Liver (tissue), 9 donors: ENCODE data around the gene PSME2. TPM values are rescaled to one million over a fixed set of nuclear protein-coding genes. Genes with fewer than 3 reads are reported as not detected.

Source experiments
- DNase-seq: peaks from one replicate; pipeline ENCODE4 v3.0.0-alpha.2; 2017; ENCODE audit warnings: low spot score
- H3K27ac ChIP-seq, 2 donors: one replicate each; pipeline ENCODE4 v1.7.0; 2013; ENCODE audit warnings: inconsistent platforms in 2 of 2, low read length in 2 of 2, control low read depth in 1 of 2, low read depth in 1 of 2, mild to moderate bottlenecking in 1 of 2
- H3K27me3 ChIP-seq, 4 donors: one replicate each; pipeline versions ENCODE4 v1.6.1 to v1.7.0; 2013; ENCODE audit warnings: low read length in 3 of 4, inconsistent platforms in 1 of 4, mild to moderate bottlenecking in 1 of 4, moderate library complexity in 1 of 4; ENCODE audit not compliant: control insufficient read depth in 4 of 4, insufficient read depth in 4 of 4
- H3K36me3 ChIP-seq, 4 donors: one replicate each; pipeline versions ENCODE4 v1.6.1 to v1.7.0; 2013; ENCODE audit warnings: low read length in 3 of 4, mild to moderate bottlenecking in 3 of 4, low read depth in 1 of 4, moderate library complexity in 1 of 4; ENCODE audit not compliant: control insufficient read depth in 4 of 4, insufficient read depth in 3 of 4
- H3K4me1 ChIP-seq, 4 donors: one replicate each; pipeline versions ENCODE4 v1.6.1 to v1.7.0; 2013; ENCODE audit warnings: low read length in 3 of 4, mild to moderate bottlenecking in 3 of 4, moderate library complexity in 1 of 4; ENCODE audit not compliant: control insufficient read depth in 4 of 4, insufficient read depth in 4 of 4
- H3K4me3 ChIP-seq, 3 donors: one replicate each; pipeline versions ENCODE4 v1.6.1 to v1.7.0; 2013; ENCODE audit warnings: low read length in 3 of 3, control low read depth in 1 of 3, low read depth in 1 of 3, mild to moderate bottlenecking in 1 of 3
- H3K9ac ChIP-seq, 2 donors: one replicate each; pipeline ENCODE4 v1.7.0; 2013; ENCODE audit warnings: low read length in 2 of 2, mild to moderate bottlenecking in 2 of 2, moderate library complexity in 2 of 2, control low read depth in 1 of 2, low read depth in 1 of 2
- H3K9me3 ChIP-seq, 4 donors: one replicate each; pipeline versions ENCODE4 v1.6.1 to v1.7.0; 2013; ENCODE audit warnings: low read length in 3 of 4; ENCODE audit not compliant: control insufficient read depth in 4 of 4
- EGR1 ChIP-seq, 2 donors: IDR thresholded peaks; 2 replicates each; pipeline ENCODE4 v1.6.1; 2016 to 2018; ENCODE audit warnings: antibody characterized with exemption in 2 of 2, low read depth in 2 of 2
- FOXA1 ChIP-seq: IDR thresholded peaks from 2 replicates; pipeline ENCODE4 v1.6.1; 2016; ENCODE audit warnings: antibody characterized with exemption
- FOXA2 ChIP-seq: IDR thresholded peaks from 2 replicates; pipeline ENCODE4 v1.6.1; 2016; ENCODE audit warnings: antibody characterized with exemption
- GABPA ChIP-seq, 2 donors: IDR thresholded peaks in 1 of 2; conservative IDR thresholded peaks in 1 of 2; 2 replicates each; pipeline ENCODE4 v1.6.1; 2016; ENCODE audit warnings: antibody characterized with exemption in 2 of 2, mild to moderate bottlenecking in 1 of 2, moderate library complexity in 1 of 2
- HNF4A ChIP-seq, 2 donors: conservative IDR thresholded peaks; 2 replicates each; pipeline ENCODE4 v1.6.1; 2016; ENCODE audit warnings: antibody characterized with exemption in 2 of 2, mild to moderate bottlenecking in 2 of 2
- HNF4G ChIP-seq: IDR thresholded peaks from 2 replicates; pipeline ENCODE4 v1.6.1; 2016; ENCODE audit warnings: antibody characterized with exemption
- JUND ChIP-seq, 2 donors: IDR thresholded peaks; 2 replicates each; pipeline ENCODE4 v1.6.1; 2016; ENCODE audit warnings: antibody characterized with exemption in 2 of 2
- MAX ChIP-seq: IDR thresholded peaks from 2 replicates; pipeline ENCODE4 v1.6.1; 2016; ENCODE audit warnings: antibody characterized with exemption
- NR2F2 ChIP-seq: IDR thresholded peaks from 2 replicates; pipeline ENCODE4 v1.6.1; 2016; ENCODE audit warnings: antibody characterized with exemption
- RAD21 ChIP-seq, 2 donors: IDR thresholded peaks; 2 replicates each; pipeline ENCODE4 v1.6.1; 2016; ENCODE audit warnings: antibody characterized with exemption in 2 of 2, mild to moderate bottlenecking in 2 of 2
- REST ChIP-seq: IDR thresholded peaks from 2 replicates; pipeline ENCODE4 v1.6.1; 2016; ENCODE audit warnings: antibody characterized with exemption, mild to moderate bottlenecking
- RXRA ChIP-seq, 2 donors: IDR thresholded peaks; 2 replicates each; pipeline ENCODE4 v1.6.1; 2017 to 2018; ENCODE audit warnings: antibody characterized with exemption in 2 of 2, mild to moderate bottlenecking in 1 of 2
- SP1 ChIP-seq: IDR thresholded peaks from 2 replicates; pipeline ENCODE4 v1.6.1; 2018; ENCODE audit warnings: antibody characterized with exemption, mild to moderate bottlenecking
- TAF1 ChIP-seq: conservative IDR thresholded peaks from 2 replicates; pipeline ENCODE4 v1.6.1; 2016; ENCODE audit warnings: antibody characterized with exemption, mild to moderate bottlenecking
- YY1 ChIP-seq: IDR thresholded peaks from 2 replicates; pipeline ENCODE4 v1.6.1; 2016; ENCODE audit warnings: antibody characterized with exemption, mild to moderate bottlenecking
- WGBS: extraction: QIAGEN DNeasy Blood & Tissue Kit; methylation state at CpG from one replicate; pipeline ENCODE4 v1.1.7; 2013; 5-methylcytosine and 5-hydroxymethylcytosine counted together
- polyA plus RNA-seq, 2 donors: library from polyadenylated mRNA; stranded (reverse) in 1 of 2; unstranded in 1 of 2; fragments of 200-250 nt in 1 of 2; fragments of >200 nt in 1 of 2; fragmentation: Nextera tagmentation in 1 of 2; extraction: Ambion mirVana in 1 of 2; gene quantifications; one replicate each; pipeline versions ENCODE4 v1.2.1 to v1.2.3, GENCODE V29; 2013 to 2015
- total RNA-seq, 2 donors: library from RNA; depleted of rRNA; stranded (reverse); fragments of >200 nt; gene quantifications; one replicate each; pipeline ENCODE4 v1.2.3, GENCODE V29; 2014
- TF ChIP-seq, protein P1 (sequence below): IDR thresholded peaks from 2 replicates; pipeline ENCODE4 v1.6.1; 2016; ENCODE audit warnings: antibody characterized with exemption
- donor health status: healthy.
- donor health status: healthy.
- donor health status: healthy.
- donor health status: healthy.
- donor health status: healthy.

PSME2 gene
- total and polyA plus RNA-seq, 4 donors = 56.9 to 247 (median 92.7) TPM

- Histone ChIP-seq H3K36me3 (peaks cover 6 to 24% (median 18%) of the 10 kb centered on the region in 4 donors), H3K9ac (no peak overlapping the region), H3K4me1 (peaks cover 4 to 49% (median 36%) of the 10 kb centered on the region in 4 donors), H3K4me3 (no peak overlapping the region), H3K9me3 (no peaks in the 10 kb centered on the region), H3K27me3 (no peaks in the 10 kb centered on the region), H3K27ac (no peak overlapping the region)
- TF ChIP-seq RAD21 (IDR thresholded peaks at IDR 0.05) (no peak), YY1 (no peak), FOXA1 (no peak), EGR1 (IDR thresholded peaks at IDR 0.05; ENCODE audit: low read depth in 2 of 2) (no peak), SP1 (no peak), MAX (no peak), GABPA (IDR thresholded peaks at IDR 0.05 in 1 of 2, conservative IDR thresholded peaks at IDR 0.05 in 1 of 2) (no peak), JUND (IDR thresholded peaks at IDR 0.05) (no peak)
- no peak for DNase-seq
- 91% methylated on average over 9 of the region's 9 CpGs for WGBS
Measured at GRCh38 chr14:24139272-24139934, 7.0 kb downstream of the PSME2 start.

- DNase-seq = no peak
- H3K4me1 ChIP-seq = peaks cover 4 to 46% (median 36%) of the 10 kb centered on the region in 4 donors
- H3K9ac ChIP-seq = no peak overlapping the region
- TF ChIP-seq HNF4G (no peak), TAF1 (no peak)
- TF ChIP-seq, protein P1, sequence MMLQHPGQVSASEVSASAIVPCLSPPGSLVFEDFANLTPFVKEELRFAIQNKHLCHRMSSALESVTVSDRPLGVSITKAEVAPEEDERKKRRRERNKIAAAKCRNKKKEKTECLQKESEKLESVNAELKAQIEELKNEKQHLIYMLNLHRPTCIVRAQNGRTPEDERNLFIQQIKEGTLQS = no peak
- WGBS = 87% methylated on average over 13 of the region's 13 CpGs
- H3K9me3 ChIP-seq = no peaks in the 10 kb centered on the region
- no peaks in the 10 kb centered on the region for H3K27me3 ChIP-seq
- H3K36me3 ChIP-seq = peaks cover 2 to 18% (median 15%) of the 10 kb centered on the region in 4 donors
- H3K4me3 ChIP-seq = no peak overlapping the region
- H3K27ac ChIP-seq = no peak overlapping the region
Measured at GRCh38 chr14:24138396-24139271, 7.8 kb downstream of the PSME2 start.

DNA sequence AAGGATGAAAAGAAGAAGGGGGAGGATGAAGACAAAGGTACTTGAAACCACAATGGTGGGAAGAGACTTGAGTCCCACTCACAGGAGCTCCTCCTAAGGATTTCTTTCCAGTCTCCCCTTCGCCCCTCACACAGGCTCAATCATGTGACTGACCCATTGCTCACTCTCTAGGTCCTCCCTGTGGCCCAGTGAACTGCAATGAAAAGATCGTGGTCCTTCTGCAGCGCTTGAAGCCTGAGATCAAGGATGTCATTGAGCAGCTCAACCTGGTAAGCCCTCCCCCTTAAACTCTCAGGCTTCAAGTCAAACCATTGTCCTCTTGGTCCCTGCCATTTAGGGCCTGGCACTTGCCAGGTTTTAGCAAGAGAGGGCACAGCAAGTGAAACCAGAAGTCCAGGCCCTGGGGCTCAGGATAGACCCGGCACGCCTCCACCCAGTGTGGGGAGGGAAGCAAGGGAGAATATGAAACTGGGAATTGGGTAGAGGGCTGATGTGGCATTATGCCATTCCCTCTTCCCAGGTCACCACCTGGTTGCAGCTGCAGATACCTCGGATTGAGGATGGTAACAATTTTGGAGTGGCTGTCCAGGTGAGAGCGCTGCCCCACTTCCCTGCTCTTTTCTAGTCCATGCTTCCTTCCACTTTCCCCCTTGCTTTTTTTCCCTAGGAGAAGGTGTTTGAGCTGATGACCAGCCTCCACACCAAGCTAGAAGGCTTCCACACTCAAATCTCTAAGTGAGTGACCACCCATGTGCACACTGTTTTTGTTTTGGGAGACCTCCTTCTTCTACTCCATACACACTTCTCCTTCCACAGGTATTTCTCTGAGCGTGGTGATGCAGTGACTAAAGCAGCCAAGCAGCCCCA lies 8.6 kb downstream of the PSME2 start:
- DNase-seq = no peak
- no peak for TF ChIP-seq FOXA1
- no peak for TF ChIP-seq JUND (IDR thresholded peaks at IDR 0.05)
- TF ChIP-seq NR2F2 = no peak
- no peak for TF ChIP-seq RAD21 (IDR thresholded peaks at IDR 0.05)
- TF ChIP-seq SP1 = no peak
- no peak for TF ChIP-seq GABPA (IDR thresholded peaks at IDR 0.05 in 1 of 2, conservative IDR thresholded peaks at IDR 0.05 in 1 of 2)
- TF ChIP-seq RXRA (IDR thresholded peaks at IDR 0.05) = no peak
- TF ChIP-seq REST = no peak
- no peak for TF ChIP-seq TAF1
- TF ChIP-seq, protein P1 = no peak
- no peak for TF ChIP-seq HNF4G
- no peak for TF ChIP-seq MAX
- TF ChIP-seq HNF4A (conservative IDR thresholded peaks at IDR 0.05) = no peak
- no peak for TF ChIP-seq FOXA2
- TF ChIP-seq EGR1 (IDR thresholded peaks at IDR 0.05; ENCODE audit: low read depth in 2 of 2) = no peak
- Histone ChIP-seq H3K36me3 (peaks cover 2 to 16% (median 13%) of the 10 kb centered on the region in 4 donors), H3K4me3 (no peak overlapping the region), H3K9me3 (no peaks in the 10 kb centered on the region), H3K27ac (no peak overlapping the region), H3K4me1 (peaks cover 4 to 49% (median 36%) of the 10 kb centered on the region in 4 donors), H3K9ac (no peak overlapping the region), H3K27me3 (no peaks in the 10 kb centered on the region)
- 93% methylated on average over 8 of the region's 8 CpGs for WGBS
